Activated B cell treated with CpG ODN at 0.5 μM for 24 hours (primary cell): ENCODE results near the gene SLC29A2. TPM values are rescaled to one million over a fixed set of nuclear protein-coding genes. Genes with fewer than 3 reads are reported as not detected.
A peak's percentile ranks its signal among the peaks of the same experiment; 100 is the strongest.
"Not testable (repeated sequence)": the region's sequence is repeated elsewhere in the genome, so short reads cannot be mapped to it uniquely, and the experiment has no call there.

ENCODE experiments used
- ATAC-seq: fragments of 200-7000 bp; cut with Tn5 transposase; one replicate; pipeline ENCODE4 v1.10.0; 2021; ENCODE audit warnings: low read depth, mild to moderate bottlenecking, moderate library complexity
- CTCF ChIA-PET: fragments of 350-600 bp; sonication (Branson Sonifier 250); formaldehyde crosslinking; loops from one replicate; lab custom pipeline; 2021; ENCODE audit warnings: antibody characterized with exemption; lab: Charles Lee
- POLR2A ChIA-PET: fragments of 350-600 bp; sonication (Branson Sonifier 250); formaldehyde crosslinking; loops from one replicate; lab custom pipeline; 2021; ENCODE audit warnings: antibody characterized with exemption; lab: Charles Lee
- DNase-seq: peaks from one replicate; pipeline ENCODE4 v3.0.0; 2022
- H3K27ac Mint-ChIP-seq: one replicate; pipeline ENCODE4 v1.8.0; 2020; ENCODE audit warnings: mixed read lengths
- H3K27me3 Mint-ChIP-seq: one replicate; pipeline ENCODE4 v1.8.0; 2021; ENCODE audit warnings: mixed read lengths
- H3K36me3 Mint-ChIP-seq: one replicate; pipeline ENCODE4 v1.8.0; 2021; ENCODE audit warnings: low read depth, mixed read lengths
- H3K4me1 Mint-ChIP-seq: one replicate; pipeline ENCODE4 v1.8.0; 2021; ENCODE audit warnings: mixed read lengths
- H3K4me3 Mint-ChIP-seq: one replicate; pipeline ENCODE4 v1.8.0; 2020; ENCODE audit warnings: mild to moderate bottlenecking, mixed read lengths
- H3K9me3 Mint-ChIP-seq: one replicate; pipeline ENCODE4 v1.8.0; 2020; ENCODE audit warnings: mixed read lengths
- CTCF ChIP-seq: fragments of 200-600 bp; IDR thresholded peaks from one replicate; pipeline ENCODE4 v1.8.0; 2022; ENCODE audit warnings: antibody characterized with exemption, mild to moderate bottlenecking
- intact Hi-C: fragments of 100-400 bp; cut with micrococcal nuclease; formaldehyde crosslinking; loops from one replicate; pipeline ENCODE4 v1.15.1; 2024
- total RNA-seq: library from RNA; stranded (reverse); gene quantifications from 2 replicates; pipeline ENCODE4 v1.2.3, GENCODE V29; 2022

SLC29A2 gene
- total RNA-seq, 1 donor from 2014 or later = 17.1 TPM

- H3K9me3 Mint-ChIP-seq = no peaks in the 10 kb centered on the region
- POLR2A ChIA-PET = interaction anchor here (0.7 to 1.5 kb wide), 3 partner anchors 17 to 77 kb away, joined by 3 to 7 read pairs (median 6); partner anchors contain the start of gene SLC29A2
- H3K27ac Mint-ChIP-seq = no peak overlapping the region
- no peak overlapping the region for H3K4me3 Mint-ChIP-seq
- CTCF ChIA-PET = interaction anchor here (0.9 to 3.0 kb wide), 10 partner anchors 8 to 83 kb away, joined by 3 to 29 read pairs (median 4); partner anchors contain the start of genes MRPL11 and SLC29A2
- TF ChIP-seq CTCF = no peak
- peaks cover 13% of the 10 kb centered on the region for H3K4me1 Mint-ChIP-seq
- DNase-seq (no peak), ATAC-seq (peak; percentile 69)
- H3K27me3 Mint-ChIP-seq = peaks cover under 1% of the 10 kb centered on the region
- H3K36me3 Mint-ChIP-seq = no peaks in the 10 kb centered on the region
- intact Hi-C loops = loop anchor here (1.0 to 5.0 kb wide), 5 partner anchors 38 to 288 kb away; partner anchors contain the start of genes B4GAT1, BRMS1 and RBM4B
Measured at GRCh38 chr11:66388780-66389386, 17.3 kb upstream of the SLC29A2 start.

GRCh38 chr11:66386171-66387069, 14.9 kb upstream of the SLC29A2 start:
- H3K4me3 Mint-ChIP-seq = peak overlapping the region; percentile 17
- peaks cover 9% of the 10 kb centered on the region for H3K4me1 Mint-ChIP-seq
- TF ChIP-seq CTCF = no peak
- ATAC-seq (peak; percentile 84), DNase-seq (peak; percentile 68)
- H3K27ac Mint-ChIP-seq = no peak overlapping the region
- POLR2A ChIA-PET = interaction anchor here (0.7 to 2.1 kb wide), 10 partner anchors 11 to 457 kb away, joined by 3 to 17 read pairs (median 4); partner anchors contain the start of genes DPP3, MRPL11, RCE1 and SLC29A2
- H3K36me3 Mint-ChIP-seq = no peaks in the 10 kb centered on the region
- intact Hi-C loops = loop anchor here (1.0 to 5.0 kb wide), 4 partner anchors 14 to 291 kb away; partner anchors contain the start of genes B4GAT1, BRMS1 and RBM4B
- H3K27me3 Mint-ChIP-seq = no peaks in the 10 kb centered on the region
- no peaks in the 10 kb centered on the region for H3K9me3 Mint-ChIP-seq
- CTCF ChIA-PET = interaction anchor here (0.6 to 2.7 kb wide), 21 partner anchors 9 to 694 kb away, joined by 3 to 31 read pairs (median 4); partner anchors contain the start of genes BRMS1, MRPL11, NPAS4 and RBM4B

GRCh38 chr11:66384316-66384715, 12.8 kb upstream of the SLC29A2 start:
- H3K27ac Mint-ChIP-seq, H3K36me3 Mint-ChIP-seq, H3K9me3 Mint-ChIP-seq, H3K4me3 Mint-ChIP-seq, H3K27me3 Mint-ChIP-seq, DNase-seq, POLR2A ChIA-PET, intact Hi-C loops, ATAC-seq: not testable (repeated sequence)
- CTCF ChIA-PET = interaction anchor here (1.0 to 2.7 kb wide), 2 partner anchors 12 to 294 kb away, joined by 3 to 31 read pairs; partner anchors contain the start of gene SLC29A2
- H3K4me1 Mint-ChIP-seq = peaks cover 11% of the 10 kb centered on the region

DNA sequence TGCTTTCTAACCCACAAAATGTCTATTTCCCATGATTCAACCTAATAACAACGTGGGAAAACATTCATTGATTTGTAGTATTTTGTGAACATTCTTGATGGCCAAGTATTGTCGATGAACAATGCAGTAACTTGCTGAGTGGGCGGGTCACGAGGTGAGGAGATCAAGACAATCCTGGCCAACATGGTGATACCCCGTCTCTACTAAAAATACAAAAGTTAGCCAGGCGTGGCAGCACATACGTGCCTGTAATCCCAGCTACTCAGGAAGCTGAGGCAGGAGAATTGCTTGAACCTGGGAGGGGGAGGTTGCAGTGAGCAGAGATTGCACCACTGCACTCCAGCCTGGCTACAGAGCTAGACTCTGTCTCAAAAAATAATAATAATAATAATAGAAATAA, 8.7 kb upstream of the SLC29A2 start:
- H3K27ac Mint-ChIP-seq, H3K27me3 Mint-ChIP-seq, H3K4me1 Mint-ChIP-seq, ATAC-seq, H3K36me3 Mint-ChIP-seq, DNase-seq, H3K4me3 Mint-ChIP-seq, H3K9me3 Mint-ChIP-seq, intact Hi-C loops: not testable (repeated sequence)
- POLR2A ChIA-PET = interaction anchor here (0.6 kb wide), 1 partner anchor 298 kb away, joined by 3 read pairs; no protein-coding TSS in a partner anchor
- CTCF ChIA-PET = interaction anchor here (1.0 kb wide), 1 partner anchor 9 kb away, joined by 3 read pairs; no protein-coding TSS in a partner anchor

GRCh38 chr11:66373690-66374287, 2.2 kb upstream of the SLC29A2 start:
- H3K4me1 Mint-ChIP-seq = peaks cover 15% of the 10 kb centered on the region
- H3K27ac Mint-ChIP-seq, DNase-seq, ATAC-seq, H3K27me3 Mint-ChIP-seq, H3K4me3 Mint-ChIP-seq, H3K36me3 Mint-ChIP-seq, H3K9me3 Mint-ChIP-seq: not testable (repeated sequence)
- ChIA-PET CTCF (interaction anchor here (4.2 kb wide), 1 partner anchor 12 kb away, joined by 31 read pairs; no protein-coding TSS in a partner anchor), POLR2A (interaction anchor here (0.7 kb wide), 1 partner anchor 670 kb away, joined by 5 read pairs; no protein-coding TSS in a partner anchor)
- intact Hi-C loops = loop anchor here (5.0 kb wide), 2 partner anchors 94 to 584 kb away; partner anchors contain the start of genes PC and PELI3
